IPS-18a (cell line): ENCODE results near the gene DAO.

ENCODE experiments used
- H3K27ac ChIP-seq: one replicate; pipeline ENCODE4 v1.5.1; 2013; ENCODE audit warnings: low read length
- H3K27me3 ChIP-seq: one replicate; pipeline ENCODE4 v1.6.1; 2013; ENCODE audit warnings: mild to moderate bottlenecking, low read length; ENCODE audit not compliant: control insufficient read depth, insufficient read depth
- H3K36me3 ChIP-seq: one replicate; pipeline ENCODE4 v1.6.1; 2013; ENCODE audit warnings: low read depth, low read length; ENCODE audit not compliant: control insufficient read depth
- H3K4me1 ChIP-seq: one replicate; pipeline ENCODE4 v1.6.1; 2013; ENCODE audit warnings: low read depth, low read length; ENCODE audit not compliant: control insufficient read depth
- H3K4me3 ChIP-seq: one replicate; pipeline ENCODE4 v1.5.1; 2013; ENCODE audit warnings: low read length
- H3K9ac ChIP-seq: one replicate; pipeline ENCODE4 v1.6.1; 2013; ENCODE audit warnings: mild to moderate bottlenecking, low read length, moderate library complexity
- H3K9me3 ChIP-seq: one replicate; pipeline ENCODE4 v1.6.1; 2013; ENCODE audit warnings: low read depth, low read length; ENCODE audit not compliant: control insufficient read depth

DAO gene

GRCh38 chr12:108930756-108931155 is 50.9 kb downstream of the DAO start:
- no peaks in the 10 kb centered on the region for H3K4me1 ChIP-seq
- no peaks in the 10 kb centered on the region for H3K9me3 ChIP-seq
- H3K9ac ChIP-seq: no peak overlapping the region
- H3K4me3 ChIP-seq: no peak overlapping the region
- H3K27me3 ChIP-seq: no peaks in the 10 kb centered on the region
- H3K27ac ChIP-seq: no peak overlapping the region
- H3K36me3 ChIP-seq: no peaks in the 10 kb centered on the region

GRCh38 chr12:108933949-108934348 is 54.1 kb downstream of the DAO start:
- H3K9me3 ChIP-seq: no peaks in the 10 kb centered on the region
- H3K9ac ChIP-seq: no peak overlapping the region
- H3K27me3 ChIP-seq: no peaks in the 10 kb centered on the region
- no peaks in the 10 kb centered on the region for H3K4me1 ChIP-seq
- no peak overlapping the region for H3K27ac ChIP-seq
- H3K4me3 ChIP-seq: no peak overlapping the region
- no peaks in the 10 kb centered on the region for H3K36me3 ChIP-seq

- no peak overlapping the region for H3K9ac ChIP-seq
- no peaks in the 10 kb centered on the region for H3K27me3 ChIP-seq
- H3K9me3 ChIP-seq: no peaks in the 10 kb centered on the region
- H3K27ac ChIP-seq: no peak overlapping the region
- no peak overlapping the region for H3K4me3 ChIP-seq
- no peaks in the 10 kb centered on the region for H3K36me3 ChIP-seq
- H3K4me1 ChIP-seq: no peaks in the 10 kb centered on the region
These were observed 55.4 kb downstream of the DAO start for GRCh38 chr12:108935159-108935763.

GRCh38 chr12:108938247-108938924 is 58.5 kb downstream of the DAO start:
- no peaks in the 10 kb centered on the region for H3K4me1 ChIP-seq
- no peaks in the 10 kb centered on the region for H3K9me3 ChIP-seq
- no peaks in the 10 kb centered on the region for H3K36me3 ChIP-seq
- H3K9ac ChIP-seq: no peak overlapping the region
- no peak overlapping the region for H3K27ac ChIP-seq
- H3K4me3 ChIP-seq: no peak overlapping the region
- H3K27me3 ChIP-seq: no peaks in the 10 kb centered on the region

GRCh38 chr12:108939594-108939993 is 59.7 kb downstream of the DAO start:
- H3K9ac ChIP-seq: no peak overlapping the region
- H3K27me3 ChIP-seq: no peaks in the 10 kb centered on the region
- no peaks in the 10 kb centered on the region for H3K36me3 ChIP-seq
- no peaks in the 10 kb centered on the region for H3K4me1 ChIP-seq
- no peak overlapping the region for H3K27ac ChIP-seq
- no peaks in the 10 kb centered on the region for H3K9me3 ChIP-seq
- H3K4me3 ChIP-seq: no peak overlapping the region

GRCh38 chr12:108940138-108940537 is 60.2 kb downstream of the DAO start:
- no peak overlapping the region for H3K9ac ChIP-seq
- H3K4me3 ChIP-seq: no peak overlapping the region
- no peaks in the 10 kb centered on the region for H3K9me3 ChIP-seq
- H3K4me1 ChIP-seq: no peaks in the 10 kb centered on the region
- H3K27ac ChIP-seq: no peak overlapping the region
- H3K36me3 ChIP-seq: no peaks in the 10 kb centered on the region
- H3K27me3 ChIP-seq: no peaks in the 10 kb centered on the region

GRCh38 chr12:108947097-108947496 is 67.2 kb downstream of the DAO start:
- Histone ChIP-seq H3K36me3 (no peaks in the 10 kb centered on the region), H3K4me3 (no peak overlapping the region), H3K9me3 (no peaks in the 10 kb centered on the region), H3K4me1 (no peaks in the 10 kb centered on the region), H3K9ac (no peak overlapping the region), H3K27me3 (no peaks in the 10 kb centered on the region), H3K27ac (no peak overlapping the region)

- Histone ChIP-seq H3K9ac (no peak overlapping the region), H3K36me3 (no peaks in the 10 kb centered on the region), H3K4me3 (no peak overlapping the region), H3K9me3 (no peaks in the 10 kb centered on the region), H3K4me1 (no peaks in the 10 kb centered on the region), H3K27me3 (no peaks in the 10 kb centered on the region), H3K27ac (no peak overlapping the region)
These were observed 68.5 kb downstream of the DAO start for GRCh38 chr12:108948367-108948766.

- Histone ChIP-seq H3K27me3 (no peaks in the 10 kb centered on the region), H3K9me3 (no peaks in the 10 kb centered on the region), H3K27ac (no peak overlapping the region), H3K4me1 (no peaks in the 10 kb centered on the region), H3K36me3 (no peaks in the 10 kb centered on the region), H3K9ac (no peak overlapping the region), H3K4me3 (no peak overlapping the region)
These were observed 70.1 kb downstream of the DAO start for GRCh38 chr12:108949976-108950375.
